ENCODE data around the gene C11orf52. TPM values are rescaled to one million over a fixed set of nuclear protein-coding genes. Genes with fewer than 3 reads are reported as not detected.
A peak's percentile ranks its signal among the peaks of the same experiment; 100 is the strongest.
"Not testable (repeated sequence)": the region's sequence is repeated elsewhere in the genome, so short reads cannot be mapped to it uniquely, and the experiment has no call there.

Gene C11orf52
- total RNA-seq, 1 donor from 2014 or later, result 1.2 TPM

- no peaks in the 10 kb centered on the region for H3K9me3 ChIP-seq (replicated peaks)
- intact Hi-C loops (cut with micrococcal nuclease), result no loop called here
- H3K4me3 ChIP-seq, result peak overlapping the region; percentile 76
- peaks cover 10% of the 10 kb centered on the region for H3K36me3 ChIP-seq
- TF ChIP-seq CTCF (IDR thresholded peaks at IDR 0.05; ENCODE audit: borderline replicate concordance), result no peak
- no peaks in the 10 kb centered on the region for H3K27me3 ChIP-seq (ENCODE audit: low read depth)
- no peak for DNase-seq
- H3K4me1 ChIP-seq, result peaks cover 20% of the 10 kb centered on the region
- peak overlapping the region; percentile 96 for H3K27ac ChIP-seq (replicated peaks)
Measured at GRCh38 chr11:111878385-111878848, 40.3 kb upstream of the C11orf52 start.

GRCh38 chr11:111878849-111879636, 39.7 kb upstream of the C11orf52 start, which contains the start of the genes CFAP68 and FDXACB1:
TSS of gene CFAP68 (plus strand) at chr11:111879541. CDS start at chr11:111879561, 20 bp downstream.
TSS of gene FDXACB1 (minus strand) at chr11:111879165. CDS start at chr11:111879132, 33 bp downstream.
- Histone ChIP-seq H3K36me3 (peaks cover 10% of the 10 kb centered on the region), H3K4me3 (peak within 1 kb of the TSS; percentile 76), H3K4me1 (peaks cover 20% of the 10 kb centered on the region), H3K27ac (replicated peaks) (peak within 1 kb of the TSS; percentile 96), H3K27me3 (ENCODE audit: low read depth) (no peaks in the 10 kb centered on the region), H3K9me3 (replicated peaks) (no peaks in the 10 kb centered on the region)
- peak; percentile 95 for DNase-seq
- peak; percentile 96 for TF ChIP-seq CTCF (IDR thresholded peaks at IDR 0.05; ENCODE audit: borderline replicate concordance)
- intact Hi-C loops (cut with micrococcal nuclease), result no loop called here

DNA sequence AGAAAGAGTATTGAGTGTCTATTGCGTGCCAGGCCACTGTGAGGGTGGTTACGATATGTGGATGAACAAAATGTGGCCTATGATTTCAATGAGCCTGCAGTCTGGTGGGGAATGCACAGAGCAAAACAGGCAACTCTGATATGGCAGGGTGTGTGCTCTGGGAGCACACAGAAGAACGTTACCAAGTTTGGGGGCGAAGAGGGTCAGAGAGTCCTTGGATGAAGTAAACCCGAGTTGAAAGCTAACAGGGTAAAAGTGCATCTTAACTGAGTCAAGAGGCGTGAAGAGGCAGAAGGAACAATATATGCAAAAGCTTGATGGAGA, 39.1 kb upstream of the C11orf52 start:
- no peaks in the 10 kb centered on the region for H3K27me3 ChIP-seq (ENCODE audit: low read depth)
- peak overlapping the region; percentile 96 for H3K27ac ChIP-seq (replicated peaks)
- intact Hi-C loops (cut with micrococcal nuclease), result no loop called here
- H3K36me3 ChIP-seq, result peaks cover 10% of the 10 kb centered on the region
- peak overlapping the region; percentile 76 for H3K4me3 ChIP-seq
- H3K9me3 ChIP-seq (replicated peaks), result no peaks in the 10 kb centered on the region
- TF ChIP-seq CTCF (IDR thresholded peaks at IDR 0.05; ENCODE audit: borderline replicate concordance), result no peak
- DNase-seq, result no peak
- H3K4me1 ChIP-seq, result peaks cover 20% of the 10 kb centered on the region

- H3K4me3 ChIP-seq, result no peak overlapping the region
- TF ChIP-seq CTCF (IDR thresholded peaks at IDR 0.05; ENCODE audit: borderline replicate concordance), result no peak
- H3K27ac ChIP-seq (replicated peaks), result no peak overlapping the region
- intact Hi-C loops (cut with micrococcal nuclease), result no loop called here
- H3K27me3 ChIP-seq (ENCODE audit: low read depth), result no peaks in the 10 kb centered on the region
- DNase-seq, result no peak
- no peaks in the 10 kb centered on the region for H3K36me3 ChIP-seq
- H3K9me3 ChIP-seq (replicated peaks), result no peaks in the 10 kb centered on the region
- H3K4me1 ChIP-seq, result peaks cover 20% of the 10 kb centered on the region
Measured at GRCh38 chr11:111882202-111882601, 36.5 kb upstream of the C11orf52 start.

DNA sequence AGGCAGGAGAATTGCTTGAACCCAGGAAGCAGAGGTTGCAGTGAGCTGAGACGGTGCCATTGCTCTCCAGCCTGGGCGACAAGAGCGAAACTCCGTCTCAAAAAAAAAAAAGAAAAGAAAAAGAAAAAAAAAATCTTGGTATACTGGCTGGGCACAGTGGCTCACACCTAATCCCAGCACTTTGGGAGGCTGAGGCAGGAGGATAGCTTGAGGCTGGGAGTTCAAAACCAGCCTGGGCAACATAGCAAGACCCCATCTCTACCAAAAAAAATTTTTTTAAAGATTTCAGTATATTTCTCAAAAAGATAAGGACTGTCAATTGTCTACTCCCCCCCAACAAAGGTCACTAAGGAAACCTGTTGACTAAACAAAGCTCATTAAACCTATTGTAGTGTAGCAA, 33.7 kb upstream of the C11orf52 start:
- H3K4me3 ChIP-seq; intact Hi-C loops (cut with micrococcal nuclease); H3K27ac ChIP-seq (replicated peaks); DNase-seq; H3K36me3 ChIP-seq; H3K9me3 ChIP-seq (replicated peaks); H3K4me1 ChIP-seq; H3K27me3 ChIP-seq (ENCODE audit: low read depth): not testable (repeated sequence)

DNA sequence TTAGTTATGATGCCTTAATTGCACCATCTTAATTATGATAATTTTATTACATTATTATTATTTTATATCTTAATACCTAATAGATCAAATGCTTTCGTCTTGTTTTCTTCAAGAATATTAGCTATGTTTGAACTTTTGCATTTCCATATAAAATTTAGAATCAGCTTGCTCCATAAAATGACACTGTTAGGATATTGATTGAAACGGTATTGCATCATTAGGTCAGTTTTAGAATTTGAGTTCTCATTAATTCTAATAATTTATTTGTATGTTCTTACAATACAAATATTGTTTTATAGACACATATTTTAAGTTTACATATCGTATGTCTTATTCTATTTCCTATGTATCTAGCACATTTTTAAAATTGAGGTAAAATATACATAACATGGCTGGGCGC, 32.7 kb upstream of the C11orf52 start:
- H3K4me1 ChIP-seq, result no peaks in the 10 kb centered on the region
- no peak overlapping the region for H3K27ac ChIP-seq (replicated peaks)
- no peaks in the 10 kb centered on the region for H3K9me3 ChIP-seq (replicated peaks)
- no peaks in the 10 kb centered on the region for H3K27me3 ChIP-seq (ENCODE audit: low read depth)
- intact Hi-C loops (cut with micrococcal nuclease), result no loop called here
- no peak overlapping the region for H3K4me3 ChIP-seq
- no peak for DNase-seq
- no peaks in the 10 kb centered on the region for H3K36me3 ChIP-seq
- TF ChIP-seq CTCF (IDR thresholded peaks at IDR 0.05; ENCODE audit: borderline replicate concordance), result no peak

Measured in left ventricle myocardium inferior (tissue), 1 donor.